COR-L47 (cell line): Measurements from ENCODE around the gene VPS25.
A peak's percentile ranks its signal among the peaks of the same experiment; 100 is the strongest.
"Not testable (repeated sequence)": the region's sequence is repeated elsewhere in the genome, so short reads cannot be mapped to it uniquely, and the experiment has no call there.

Experiments
- DNase-seq: peaks from one replicate; lab custom pipeline; 2025; lab: John Stamatoyannopoulos, UW

VPS25 gene

GRCh38 chr17:42773290-42774035, at the start of gene VPS25:
VPS25 (plus strand) TSS chr17:42773449; CDS start chr17:42773476, 27 bp downstream.
- DNase-seq = peak; percentile 76

- no peak for DNase-seq
These were observed 49.6 kb upstream of the VPS25 start for GRCh38 chr17:42723636-42724035.

- no peak for DNase-seq
These were observed 48.1 kb upstream of the VPS25 start for GRCh38 chr17:42725143-42725542.

GRCh38 chr17:42740699-42741098, 32.5 kb upstream of the VPS25 start:
- no peak for DNase-seq

- DNase-seq = not testable (repeated sequence)
These were observed 30.3 kb upstream of the VPS25 start for GRCh38 chr17:42742916-42743315.

GRCh38 chr17:42743595-42744282, 29.5 kb upstream of the VPS25 start:
- peak; percentile 5 for DNase-seq

GRCh38 chr17:42744283-42744805, 28.9 kb upstream of the VPS25 start:
- DNase-seq = peak; percentile 60

- peak; percentile 92 for DNase-seq
These were observed 28.2 kb upstream of the VPS25 start, which contains the start of gene EZH1 for GRCh38 chr17:42744806-42745617. EZH1 (minus strand) TSS chr17:42745040; CDS start chr17:42728941, 16,099 bp downstream.

GRCh38 chr17:42748202-42748907, 24.9 kb upstream of the VPS25 start:
- DNase-seq = no peak

- DNase-seq = peak; percentile 38
These were observed 24.1 kb upstream of the VPS25 start for GRCh38 chr17:42748908-42749798.

- no peak for DNase-seq
These were observed 22.4 kb upstream of the VPS25 start for GRCh38 chr17:42750739-42751344.

- no peak for DNase-seq
These were observed 21.6 kb upstream of the VPS25 start for GRCh38 chr17:42751628-42752027.

GRCh38 chr17:42754782-42755181, 18.5 kb upstream of the VPS25 start:
- no peak for DNase-seq

- DNase-seq = no peak
These were observed 13.1 kb upstream of the VPS25 start for GRCh38 chr17:42759982-42760651.

- DNase-seq = peak; percentile 34
These were observed 12.3 kb upstream of the VPS25 start, which contains the start of gene RAMP2 for GRCh38 chr17:42760652-42761581. RAMP2 (plus strand) TSS chr17:42761227; CDS start chr17:42761262, 35 bp downstream.

- no peak for DNase-seq
These were observed 11.6 kb upstream of the VPS25 start for GRCh38 chr17:42761638-42762037.

GRCh38 chr17:42766124-42766523, 7.1 kb upstream of the VPS25 start:
- DNase-seq = no peak

GRCh38 chr17:42767512-42767911, 5.7 kb upstream of the VPS25 start:
- no peak for DNase-seq
